ENCODE results near the gene KLHL40.

The KLHL40 gene

GRCh38 chr3:42728056-42728455 lies 42.7 kb downstream of the KLHL40 start:
- DNase-seq, result no peak

DNA sequence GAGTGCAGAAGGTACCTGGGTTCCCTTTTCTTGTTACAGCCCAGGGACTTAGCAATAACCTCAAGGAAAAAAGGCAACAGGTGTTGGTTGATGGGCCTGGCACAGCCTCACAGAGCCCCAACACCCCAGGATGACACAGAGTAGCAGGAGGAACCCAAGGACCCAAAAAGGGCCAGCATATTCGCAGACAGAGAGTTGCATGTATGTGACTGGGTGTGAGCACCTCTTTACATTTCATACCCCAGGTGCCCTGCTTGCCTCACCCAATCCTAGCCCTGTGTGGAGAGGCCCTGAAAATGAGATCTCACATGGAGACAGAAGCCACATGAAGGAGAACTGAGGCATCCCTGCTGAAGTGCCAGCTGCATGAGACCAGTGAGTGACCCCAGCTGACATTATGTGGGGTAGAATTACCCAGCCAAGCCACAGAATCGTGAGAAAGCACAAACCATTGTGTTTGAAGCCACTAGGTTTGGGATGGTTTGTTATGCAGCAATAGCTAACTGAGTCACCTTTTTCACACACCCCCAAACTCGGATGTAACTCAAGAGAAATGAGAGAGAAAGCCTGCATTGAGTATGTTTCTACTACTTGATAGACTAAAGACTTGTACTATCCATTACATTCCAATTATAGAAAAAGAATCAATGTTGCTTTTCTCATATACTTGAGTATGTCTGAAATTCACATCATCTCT lies 43.5 kb downstream of the KLHL40 start:
- DNase-seq, result no peak

DNA sequence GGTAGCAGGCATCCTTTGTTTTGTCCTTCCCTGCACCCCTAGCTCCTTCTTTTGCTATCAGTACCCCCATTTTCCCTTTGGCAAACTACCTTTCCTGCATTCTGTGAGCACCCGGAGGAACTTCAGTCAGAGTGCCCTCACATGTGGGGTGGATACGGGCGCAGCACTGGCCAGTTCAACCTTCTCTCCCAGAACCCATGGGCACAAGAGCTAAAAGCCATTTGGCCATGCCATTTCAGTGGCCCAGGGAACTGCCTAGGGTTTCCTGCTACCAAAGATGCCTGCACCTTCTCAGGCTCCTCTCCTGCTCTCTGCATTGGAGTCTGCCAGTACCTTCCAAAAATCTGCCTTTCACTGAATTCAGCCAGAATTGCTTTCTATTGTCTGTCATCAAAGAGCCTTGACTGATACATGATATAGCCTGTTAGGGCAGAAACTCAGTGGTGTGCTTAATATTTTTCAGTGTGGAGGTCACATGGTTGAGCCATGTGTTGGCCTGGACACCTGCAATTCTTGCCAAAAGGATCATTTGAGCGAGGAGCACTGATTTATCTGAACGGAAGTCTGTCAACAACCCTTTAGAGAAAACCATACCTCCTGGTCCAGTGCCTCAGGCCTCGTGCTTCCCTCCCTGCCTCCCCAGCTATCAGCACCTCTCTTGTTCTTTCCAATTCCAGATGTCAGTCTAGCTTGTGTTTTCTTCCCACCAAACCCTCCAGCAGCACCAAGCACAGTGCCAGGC lies 44.2 kb downstream of the KLHL40 start:
- DNase-seq, result no peak

DNA sequence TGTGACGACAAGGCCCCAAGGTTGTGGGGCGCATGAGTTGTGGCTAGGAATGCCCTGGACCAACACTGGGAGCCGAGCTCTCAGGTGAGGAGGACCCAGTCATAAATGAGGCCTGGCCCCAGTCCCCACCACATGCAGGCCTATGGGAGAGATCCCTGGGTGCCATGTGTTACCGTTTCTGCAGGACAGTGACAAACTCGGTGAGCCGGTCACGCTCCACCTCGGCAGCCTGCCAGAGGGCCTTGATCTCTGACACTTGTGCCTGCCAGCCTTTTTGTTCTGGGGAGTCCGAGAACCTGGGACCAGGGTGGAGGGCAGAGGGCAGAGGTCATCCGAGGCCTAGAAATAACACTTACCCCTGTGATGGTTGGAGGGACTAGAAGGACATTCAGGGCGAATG lies 45.0 kb downstream of the KLHL40 start:
- DNase-seq, result no peak

DNA sequence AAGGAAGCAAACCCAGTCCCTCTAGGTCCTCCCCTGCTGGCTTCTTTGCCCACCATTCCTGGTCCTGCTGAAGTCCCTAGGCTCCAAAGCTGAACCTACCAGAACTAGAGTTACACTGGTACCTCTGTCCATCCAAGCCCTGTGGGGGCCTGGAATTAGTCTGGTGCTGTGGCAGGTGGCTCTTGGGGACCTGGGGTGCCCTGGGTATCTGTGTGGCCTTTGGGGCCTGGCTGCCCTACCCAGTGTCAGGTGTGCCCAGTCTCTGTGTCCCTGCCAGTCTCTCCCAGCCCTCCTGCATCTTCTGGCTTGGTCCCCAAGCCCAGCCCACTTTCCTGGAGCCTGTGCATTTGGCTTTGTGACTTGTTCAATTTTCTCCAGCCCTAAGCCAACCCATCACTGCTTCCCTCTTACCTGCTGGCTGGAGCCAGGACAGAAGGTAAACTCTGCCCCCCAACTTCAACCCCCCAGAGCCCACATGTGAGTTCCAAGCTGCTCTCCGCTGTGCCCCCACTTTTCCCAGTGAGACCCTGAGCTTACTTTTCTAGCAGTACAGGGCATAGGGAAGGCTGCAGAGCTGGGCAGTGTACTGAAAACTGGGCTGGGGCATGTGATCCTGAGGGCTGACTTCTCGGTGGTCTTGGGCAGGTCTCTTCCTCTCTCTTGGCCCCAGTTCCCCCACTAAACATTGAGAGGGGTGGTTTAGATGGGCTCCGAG lies 45.5 kb downstream of the KLHL40 start:
- no peak for DNase-seq

DNA sequence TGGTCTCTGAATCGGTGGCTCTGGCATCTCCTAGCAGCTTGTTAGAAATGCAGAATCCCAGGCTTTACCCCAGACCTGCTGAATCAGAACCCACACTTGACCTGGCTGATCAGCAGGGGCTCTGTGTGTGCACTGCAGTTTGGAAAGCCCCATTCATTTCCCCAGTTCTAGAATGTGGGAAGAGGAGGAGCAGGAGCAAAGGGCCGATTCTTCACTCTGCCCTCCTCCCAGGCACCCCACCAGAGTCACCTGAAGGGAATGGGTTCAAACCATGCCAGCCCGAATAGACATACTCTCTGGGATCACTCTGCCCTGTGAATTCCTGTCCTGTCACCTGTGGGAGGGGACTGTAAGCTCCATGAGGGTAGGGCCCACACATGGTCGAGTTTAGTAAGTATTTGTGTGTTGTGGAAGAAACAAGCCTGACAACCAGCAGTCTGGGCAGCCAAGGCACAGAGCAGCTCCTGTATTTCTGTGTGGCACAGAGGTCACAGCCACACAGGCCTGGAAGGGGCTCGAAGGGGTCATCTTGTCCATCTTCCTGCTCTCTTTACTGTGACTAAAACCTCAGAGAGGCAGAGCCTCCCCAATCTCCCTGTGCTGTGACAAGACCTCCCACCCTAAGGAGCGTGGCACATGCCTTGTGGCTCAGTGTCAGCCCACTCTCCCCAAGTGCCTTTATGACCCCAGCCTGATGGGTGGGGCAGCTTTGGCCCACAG lies 46.3 kb downstream of the KLHL40 start:
- no peak for DNase-seq

DNA sequence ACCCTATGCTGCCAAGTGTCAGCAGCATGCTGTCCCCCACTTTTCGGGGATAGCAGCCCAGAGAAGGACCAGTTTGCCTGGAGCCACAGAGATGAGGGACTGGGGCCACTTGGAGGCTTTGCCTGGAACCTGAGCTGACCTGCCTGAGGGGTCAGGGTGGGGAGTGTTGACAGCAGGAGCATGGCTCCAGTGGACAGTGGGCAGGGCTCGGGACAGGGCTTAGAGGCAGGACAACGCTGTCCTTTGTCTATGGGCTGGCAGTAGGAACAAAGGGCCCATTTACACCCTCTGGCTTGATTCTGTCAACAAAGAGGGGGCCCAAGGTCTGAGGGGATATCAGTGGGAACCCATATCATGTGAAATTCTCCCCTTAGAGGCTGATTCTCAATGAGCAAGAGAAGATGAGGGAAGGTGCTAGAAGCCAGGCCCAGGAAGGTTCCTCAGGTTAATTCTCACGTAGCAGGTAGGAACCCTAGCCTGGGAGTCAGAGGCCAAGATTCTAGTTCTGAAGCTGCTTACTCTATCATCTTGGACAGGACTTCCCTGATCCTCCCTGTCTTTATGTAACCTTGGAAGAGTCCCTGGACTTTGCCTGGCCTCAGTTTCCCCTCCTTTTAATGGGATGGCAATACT lies 47.0 kb downstream of the KLHL40 start:
- no peak for DNase-seq

DNA sequence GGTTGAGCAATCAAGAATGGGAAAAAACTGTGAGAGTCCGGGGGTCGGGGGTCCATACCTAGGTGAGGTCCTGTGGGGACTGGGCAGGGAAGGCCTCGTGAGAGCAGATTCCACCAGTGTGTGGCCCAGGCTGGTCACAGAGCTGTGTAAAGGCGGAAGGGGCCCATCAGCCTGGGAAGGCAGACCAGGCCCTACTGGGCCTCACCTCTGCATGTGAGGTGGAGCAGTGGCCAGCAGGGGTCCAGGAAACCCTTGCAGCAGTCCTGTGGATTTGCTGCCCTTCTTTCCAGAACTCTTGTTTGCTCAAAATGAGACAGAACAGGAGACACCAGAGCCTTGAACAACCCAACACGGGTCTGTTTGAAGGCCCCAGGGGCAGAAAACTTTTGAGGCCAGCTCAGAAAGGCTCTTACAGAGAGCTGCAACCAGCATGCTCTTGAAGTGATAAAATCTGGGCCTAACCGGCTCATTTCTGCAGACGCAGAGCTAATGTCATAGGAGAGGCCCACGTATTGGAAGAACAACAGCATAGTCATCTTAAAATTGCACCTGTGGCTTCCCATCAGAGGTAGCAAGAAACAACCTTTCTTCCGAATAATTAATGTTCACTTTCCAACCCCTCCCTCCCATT lies 47.6 kb downstream of the KLHL40 start:
- no peak for DNase-seq

DNA sequence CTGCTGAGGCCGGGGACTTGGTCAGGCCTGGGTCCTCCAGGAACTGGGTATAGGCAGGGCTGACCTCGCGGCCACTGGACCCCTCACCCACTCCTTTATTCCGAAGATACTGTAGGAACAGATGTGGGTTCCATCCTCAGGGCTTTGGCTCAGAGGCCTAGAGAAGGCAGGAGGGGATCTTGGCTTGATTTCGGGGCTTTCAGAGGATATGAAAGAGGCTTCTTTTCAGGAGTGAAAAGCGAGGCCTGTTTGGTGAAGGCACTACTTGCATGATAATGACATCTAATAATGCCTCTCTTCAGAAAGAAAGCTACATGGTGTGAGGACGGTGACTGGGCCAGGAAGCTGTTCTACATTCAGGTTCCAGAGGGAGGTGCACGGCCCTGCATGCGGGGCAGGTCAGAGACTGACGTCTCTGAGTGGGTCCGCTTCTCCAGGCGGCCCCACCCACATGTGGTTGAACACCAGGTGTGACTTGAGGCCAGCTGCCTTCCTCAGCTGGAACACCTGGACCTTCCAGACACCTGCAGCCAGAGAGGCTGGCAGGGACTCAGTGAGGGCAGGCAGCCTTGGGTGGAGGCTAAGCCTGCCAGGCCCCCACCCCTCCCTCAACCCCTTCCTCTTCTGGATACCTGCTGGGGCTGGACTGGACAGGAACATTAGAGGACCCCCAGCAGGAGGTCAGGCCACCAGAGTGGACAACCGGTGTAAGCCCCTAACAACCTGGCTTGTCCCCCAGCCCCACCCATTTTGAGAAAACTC lies 48.3 kb downstream of the KLHL40 start:
- DNase-seq, result peak; percentile 40

GRCh38 chr3:42734263-42734860 lies 49.0 kb downstream of the KLHL40 start:
- DNase-seq, result no peak

GRCh38 chr3:42735019-42735418 lies 49.7 kb downstream of the KLHL40 start:
- no peak for DNase-seq

DNA sequence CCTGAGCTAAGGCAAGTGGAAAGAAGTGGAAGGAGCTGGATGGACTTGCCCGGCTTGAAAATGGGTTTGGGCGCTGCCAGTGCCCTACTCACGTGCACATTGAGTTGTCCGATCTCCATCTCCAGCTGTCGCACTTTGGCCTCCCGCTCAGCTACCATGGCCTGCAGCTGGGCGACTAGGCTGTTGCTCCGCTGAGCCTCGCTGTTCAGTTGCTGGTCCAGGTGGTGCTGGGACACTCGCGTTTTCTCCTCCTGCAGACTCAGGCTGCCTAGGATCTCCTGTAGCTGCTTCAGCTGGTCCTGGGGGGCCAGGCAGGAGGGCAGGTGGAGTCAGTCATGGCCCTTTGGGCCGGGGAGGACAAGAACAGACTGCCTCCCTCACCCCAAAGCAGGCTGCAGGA lies 50.3 kb downstream of the KLHL40 start:
- DNase-seq, result no peak

DNA sequence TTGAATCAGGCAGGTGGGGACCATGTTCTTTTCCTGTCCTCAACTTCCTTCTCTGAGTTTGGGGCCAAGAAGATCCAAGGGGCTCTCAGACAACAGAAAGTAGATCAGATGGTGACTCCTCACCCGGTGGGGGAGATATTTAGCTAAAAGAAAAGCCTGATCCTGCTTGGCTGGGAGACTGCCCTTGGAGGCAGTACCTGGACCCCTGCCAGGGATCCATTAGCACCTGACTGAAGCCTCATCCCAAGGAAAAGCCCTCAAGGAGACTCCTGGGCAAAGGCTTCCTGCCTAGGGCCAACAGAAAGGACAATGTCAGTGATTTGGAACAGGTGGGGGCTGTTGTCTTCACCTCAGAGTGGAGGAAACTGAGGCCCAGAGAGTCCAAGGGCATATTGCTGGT lies 50.7 kb downstream of the KLHL40 start:
- DNase-seq, result peak; percentile 63

GRCh38 chr3:42736531-42736930 lies 51.2 kb downstream of the KLHL40 start:
- DNase-seq, result no peak

DNA sequence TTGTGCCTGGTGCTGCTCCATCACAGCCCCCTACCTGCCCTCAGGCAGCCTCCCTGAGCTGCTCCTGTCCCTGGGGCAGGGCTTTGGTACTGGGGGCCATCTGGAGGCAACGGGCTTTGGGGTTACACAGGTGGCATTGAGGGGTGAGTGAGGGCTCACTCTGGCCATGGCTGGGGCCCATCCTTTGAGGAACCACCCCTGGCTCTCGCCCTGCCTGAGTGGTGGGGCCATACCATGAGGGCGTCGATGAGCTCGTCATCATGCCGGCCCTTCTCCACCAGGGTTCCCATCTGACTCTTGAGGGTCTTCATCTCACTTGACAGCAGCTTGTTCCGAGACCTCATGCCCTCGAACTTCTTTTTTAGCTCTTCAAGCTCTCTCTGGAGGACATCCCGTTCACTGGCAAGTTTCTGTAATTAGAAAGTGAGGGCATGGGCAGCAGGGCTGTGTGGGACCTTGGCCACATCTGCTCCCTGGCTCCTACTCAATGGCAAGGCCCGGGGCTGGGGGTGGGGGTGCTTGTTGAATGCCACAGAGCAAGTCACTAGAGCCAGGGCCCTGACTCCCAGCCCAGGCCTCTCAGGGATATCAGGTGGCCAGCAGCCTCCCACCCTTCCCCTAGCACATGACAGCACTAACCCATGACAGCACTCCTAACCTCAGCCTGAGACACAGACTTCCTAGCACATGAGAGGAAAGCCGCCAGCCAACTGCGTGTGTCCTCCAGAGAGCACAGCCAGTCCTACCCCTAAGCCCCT lies 54.2 kb downstream of the KLHL40 start:
- DNase-seq, result peak; percentile 55

- no peak for DNase-seq
These were observed 56.5 kb downstream of the KLHL40 start for GRCh38 chr3:42741796-42742195.
